Midbrain (tissue), 1 donor: ENCODE measurements around the gene C1RL.

Source experiments
- DNase-seq: peaks from one replicate; lab custom pipeline; 2025; lab: John Stamatoyannopoulos, UW

C1RL gene, protein sequence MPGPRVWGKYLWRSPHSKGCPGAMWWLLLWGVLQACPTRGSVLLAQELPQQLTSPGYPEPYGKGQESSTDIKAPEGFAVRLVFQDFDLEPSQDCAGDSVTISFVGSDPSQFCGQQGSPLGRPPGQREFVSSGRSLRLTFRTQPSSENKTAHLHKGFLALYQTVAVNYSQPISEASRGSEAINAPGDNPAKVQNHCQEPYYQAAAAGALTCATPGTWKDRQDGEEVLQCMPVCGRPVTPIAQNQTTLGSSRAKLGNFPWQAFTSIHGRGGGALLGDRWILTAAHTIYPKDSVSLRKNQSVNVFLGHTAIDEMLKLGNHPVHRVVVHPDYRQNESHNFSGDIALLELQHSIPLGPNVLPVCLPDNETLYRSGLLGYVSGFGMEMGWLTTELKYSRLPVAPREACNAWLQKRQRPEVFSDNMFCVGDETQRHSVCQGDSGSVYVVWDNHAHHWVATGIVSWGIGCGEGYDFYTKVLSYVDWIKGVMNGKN

DNA sequence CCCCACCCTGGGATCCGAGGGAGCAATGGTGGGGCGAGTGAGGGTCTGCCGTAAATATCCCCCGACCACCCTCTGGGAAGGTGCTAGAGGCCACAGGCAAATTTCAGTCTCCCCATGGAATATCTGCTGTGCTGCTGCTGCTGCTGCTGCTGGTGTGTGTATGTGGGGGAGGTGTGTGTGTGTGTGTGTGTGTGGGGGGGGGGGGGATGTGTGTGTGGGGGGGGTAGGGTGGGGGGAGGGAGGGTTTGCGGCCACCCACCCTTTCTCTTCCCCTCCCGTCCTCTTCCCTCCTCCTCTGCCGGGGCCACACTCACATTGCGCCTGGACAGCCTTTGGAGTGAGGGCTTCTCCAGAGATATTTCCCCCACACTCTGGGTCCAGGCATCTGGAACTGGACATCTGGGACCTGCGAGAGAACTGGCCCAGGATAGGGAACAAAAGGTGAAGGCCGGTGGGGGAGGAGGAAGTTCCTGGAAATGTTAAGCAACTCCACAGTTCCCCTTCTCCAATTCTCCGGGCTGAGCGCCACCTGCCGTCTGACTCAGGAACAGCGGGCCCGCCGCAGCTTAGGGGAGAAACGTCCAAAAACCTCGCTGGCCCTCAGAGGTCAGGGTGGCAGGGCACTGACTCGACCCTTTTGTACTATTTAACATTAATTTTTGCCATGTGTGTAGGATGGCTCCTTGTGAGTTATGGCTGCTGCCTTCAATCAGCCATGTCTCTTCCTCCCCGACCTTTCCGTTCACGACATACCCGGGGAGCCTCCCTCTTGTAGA, at the start of gene C1RL:
Gene C1RL (minus strand): TSS at position 419 of the 776 bp plus-strand sequence. CDS start 34 bp downstream, at position 385.
- DNase-seq: peak; percentile 61

DNA sequence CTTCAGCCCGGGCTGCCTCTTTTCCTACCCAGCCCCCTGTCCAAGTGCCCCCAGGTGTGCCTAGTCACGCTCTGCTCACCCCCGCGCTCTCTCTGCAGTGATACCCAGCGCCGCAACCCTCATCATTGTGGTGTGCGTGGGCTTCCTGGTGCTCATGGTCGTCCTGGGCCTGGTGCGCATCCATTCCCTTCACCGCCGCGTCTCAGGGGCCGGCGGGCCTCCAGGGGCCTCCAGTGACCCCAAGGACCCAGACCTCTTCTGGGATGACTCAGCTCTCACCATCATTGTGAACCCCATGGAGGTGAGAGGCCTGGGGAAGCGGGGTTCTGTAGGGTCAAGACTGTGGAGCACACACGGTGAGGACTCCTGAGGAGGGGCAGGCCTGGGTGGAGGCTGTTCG, 48.4 kb upstream of the C1RL start:
- DNase-seq: no peak

DNA sequence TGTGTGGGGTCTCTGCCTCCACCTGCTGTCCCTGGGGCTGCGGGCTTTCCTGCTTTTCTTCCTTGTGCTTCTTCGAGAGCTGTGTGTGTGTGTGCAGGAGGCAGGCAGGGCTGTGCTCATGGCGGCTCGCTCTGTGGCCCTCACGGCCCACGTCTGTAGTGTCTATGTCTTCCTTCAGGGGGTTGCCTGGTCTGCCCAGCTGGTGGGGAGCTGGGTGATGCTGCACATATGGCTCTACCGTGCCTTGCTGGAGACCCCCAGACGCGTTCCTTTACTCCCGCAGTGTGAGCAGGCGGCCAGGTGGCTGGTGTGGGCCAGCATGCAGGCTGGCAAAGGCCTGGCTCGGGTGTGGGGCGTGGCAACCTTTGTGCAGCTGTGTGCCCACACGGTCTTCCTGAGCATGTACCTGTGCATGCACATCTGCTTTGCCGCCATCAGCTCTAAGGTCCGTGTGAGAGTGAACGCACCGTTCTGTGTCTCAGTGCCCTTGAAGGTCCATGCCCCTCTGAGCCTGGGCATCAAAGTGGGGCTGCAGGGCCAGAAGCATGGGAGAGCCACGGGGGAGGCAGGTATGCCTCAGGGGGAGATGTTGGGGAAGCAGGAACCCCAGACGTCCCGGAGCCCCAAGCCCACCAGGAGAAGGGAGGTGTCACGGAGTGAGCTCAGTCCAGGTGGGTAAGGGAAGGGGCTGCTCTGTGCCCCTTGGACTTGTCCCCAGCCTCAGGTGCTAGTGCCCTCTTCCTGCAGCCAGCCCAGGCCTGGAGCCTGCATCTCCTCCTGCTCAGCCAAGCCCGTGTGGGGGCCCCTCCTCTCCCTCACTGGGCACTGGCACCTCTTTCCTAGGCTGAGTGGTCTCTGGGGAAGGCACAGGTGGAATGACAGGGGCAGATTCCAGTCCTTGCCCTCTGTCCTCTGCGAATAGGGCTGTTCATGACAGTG, 47.5 kb upstream of the C1RL start:
- no peak for DNase-seq

DNA sequence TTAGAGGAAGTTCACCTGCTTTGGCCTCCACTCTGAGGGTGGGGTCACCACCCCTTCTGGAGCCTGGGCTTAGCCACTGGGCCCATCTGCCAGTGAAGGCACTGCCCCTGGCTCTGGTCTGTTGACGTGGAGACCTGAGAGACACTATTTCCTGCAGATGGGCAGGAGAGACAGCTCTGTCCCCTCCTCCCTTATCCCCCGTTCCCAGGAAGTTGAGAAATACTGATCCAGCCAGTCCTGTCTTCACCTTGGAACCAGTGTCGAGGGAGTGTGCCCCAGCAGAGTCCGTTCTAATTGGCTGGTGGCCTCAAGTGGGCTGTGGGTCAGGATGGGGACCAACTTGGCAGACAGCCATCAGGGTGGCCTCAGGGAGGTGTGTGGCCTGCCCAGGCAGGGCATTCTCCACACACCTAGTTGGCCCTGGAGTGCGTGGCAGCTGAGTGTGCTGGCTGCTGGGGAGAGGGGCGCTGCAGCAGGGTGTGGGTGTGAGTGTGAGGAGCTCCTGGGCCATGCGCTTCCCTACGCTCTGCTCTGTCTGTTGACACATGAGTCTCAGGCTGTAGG, 46.5 kb upstream of the C1RL start:
- DNase-seq: no peak

DNA sequence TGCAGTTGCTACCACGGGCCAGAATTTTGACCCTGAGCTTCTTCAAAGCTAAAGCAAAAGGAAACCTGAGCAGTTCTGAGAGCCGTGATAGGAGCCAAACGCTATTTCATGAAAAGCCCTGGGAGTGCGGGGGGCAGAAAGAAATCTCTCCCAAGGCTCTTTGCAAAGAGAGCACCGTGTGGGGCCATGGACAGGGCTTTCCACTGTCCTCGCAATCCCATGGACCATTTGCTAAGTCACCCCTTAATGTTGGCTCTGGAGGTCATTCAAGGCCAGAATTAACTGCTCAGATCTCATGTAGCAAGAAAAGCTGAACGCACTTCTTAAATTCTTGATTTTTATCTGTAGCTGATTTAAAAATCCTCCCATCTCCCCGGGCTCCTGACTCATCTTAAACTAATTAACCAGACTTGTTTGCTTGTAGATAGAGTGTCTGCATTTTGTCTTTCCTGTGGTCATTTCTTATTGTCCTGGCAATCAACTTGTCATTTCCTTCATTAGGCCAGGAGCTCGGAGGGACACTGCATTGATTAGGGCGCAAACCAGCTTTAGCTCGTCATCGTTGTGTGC, 46.0 kb upstream of the C1RL start:
- no peak for DNase-seq

DNA sequence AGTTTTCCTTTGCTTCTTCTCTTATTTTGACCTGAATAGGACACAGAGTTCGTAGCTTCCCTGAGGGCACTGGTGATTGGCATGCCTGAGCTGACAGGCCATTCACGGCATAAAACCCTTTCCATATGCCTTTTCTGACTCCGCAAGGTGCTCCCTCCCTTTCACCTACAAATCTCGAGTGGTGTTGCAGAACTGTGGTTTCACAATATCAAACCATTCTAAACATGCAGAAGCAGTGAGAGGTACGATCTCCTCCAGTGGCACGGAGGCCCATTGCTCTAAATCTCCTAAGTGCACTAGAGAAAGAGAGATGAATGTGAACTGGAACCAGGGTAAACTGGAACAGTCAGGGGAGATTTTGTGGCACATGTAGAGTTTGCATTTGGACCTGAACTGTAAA, 45.0 kb upstream of the C1RL start:
- no peak for DNase-seq

DNA sequence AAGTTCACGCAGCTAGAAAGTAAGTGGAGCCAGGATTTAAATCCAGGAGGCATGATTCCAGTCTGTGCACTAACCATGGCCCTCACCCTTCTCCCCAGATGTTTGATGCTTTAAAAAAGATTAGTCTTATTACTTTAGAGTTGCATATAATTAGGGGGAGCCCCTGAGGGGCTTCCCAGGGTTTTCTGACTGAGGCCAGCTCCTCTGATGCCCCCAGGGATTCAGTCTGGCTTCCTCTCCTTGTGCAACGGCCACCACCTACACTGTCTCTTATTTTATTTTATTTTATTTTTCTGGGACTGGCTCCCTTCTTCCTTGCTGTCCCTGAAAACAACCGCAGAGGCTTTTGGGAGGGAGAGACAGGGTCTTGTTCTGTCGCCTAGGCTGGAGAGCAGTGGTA, 43.8 kb upstream of the C1RL start:
- DNase-seq: no peak

DNA sequence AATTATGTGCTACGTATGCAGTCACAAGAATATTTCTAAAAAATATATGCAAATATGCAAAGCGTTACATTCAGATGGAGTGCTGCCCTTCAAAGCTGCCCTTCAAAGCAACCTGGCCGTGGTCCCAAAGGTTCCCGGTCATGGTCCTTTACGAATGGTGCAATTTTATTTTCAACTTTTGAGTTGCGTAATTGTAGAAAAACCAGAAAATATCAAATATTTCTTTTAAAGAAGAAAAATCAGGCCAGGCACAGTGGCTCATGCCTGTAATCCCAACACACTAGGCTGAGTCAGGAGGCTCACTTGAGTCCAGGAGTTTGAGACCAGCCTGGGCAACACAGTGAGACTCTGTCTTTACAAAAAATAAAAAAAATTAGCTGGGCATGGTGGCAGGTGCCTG, 42.5 kb upstream of the C1RL start:
- no peak for DNase-seq

DNA sequence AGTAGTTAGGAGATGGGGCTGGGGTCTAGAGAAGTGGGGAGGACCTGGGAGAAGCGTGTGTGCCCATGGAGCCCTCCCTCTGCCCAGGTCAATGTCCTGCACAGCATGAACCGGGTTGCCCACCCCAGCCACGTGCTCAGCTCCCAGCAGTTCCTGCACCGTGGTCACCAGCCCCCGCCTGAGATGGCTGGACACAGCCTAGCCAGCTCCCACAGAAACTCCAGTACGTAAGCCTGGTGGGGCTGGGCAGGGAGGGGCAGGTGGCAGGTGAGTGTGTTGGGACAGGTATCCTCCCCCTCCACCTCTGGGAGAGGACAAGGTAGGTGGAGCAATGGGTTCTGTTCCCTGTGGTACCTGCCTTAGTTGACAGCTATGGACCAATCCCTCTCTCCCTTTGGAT, 41.8 kb upstream of the C1RL start:
- DNase-seq: no peak

DNA sequence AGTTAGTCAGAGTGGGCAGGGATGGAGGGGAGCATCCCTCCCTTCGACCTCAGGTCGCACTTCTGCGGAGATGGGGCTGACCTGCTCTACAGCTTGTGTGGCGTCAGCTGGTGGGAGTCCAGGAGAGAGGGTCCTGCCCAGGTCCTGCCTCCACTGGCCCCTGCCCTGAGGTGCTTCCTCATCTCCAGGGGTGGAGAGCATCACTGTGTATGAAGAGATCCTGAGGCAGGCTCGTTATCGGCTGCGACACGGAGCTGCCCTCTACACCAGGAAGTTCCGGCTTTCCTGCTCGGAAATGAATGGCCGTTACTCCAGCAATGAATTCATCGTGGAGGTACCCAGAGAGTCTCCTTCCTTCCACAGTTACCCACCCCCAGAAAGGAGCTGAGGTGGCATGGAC, 41.3 kb upstream of the C1RL start:
- no peak for DNase-seq

DNA sequence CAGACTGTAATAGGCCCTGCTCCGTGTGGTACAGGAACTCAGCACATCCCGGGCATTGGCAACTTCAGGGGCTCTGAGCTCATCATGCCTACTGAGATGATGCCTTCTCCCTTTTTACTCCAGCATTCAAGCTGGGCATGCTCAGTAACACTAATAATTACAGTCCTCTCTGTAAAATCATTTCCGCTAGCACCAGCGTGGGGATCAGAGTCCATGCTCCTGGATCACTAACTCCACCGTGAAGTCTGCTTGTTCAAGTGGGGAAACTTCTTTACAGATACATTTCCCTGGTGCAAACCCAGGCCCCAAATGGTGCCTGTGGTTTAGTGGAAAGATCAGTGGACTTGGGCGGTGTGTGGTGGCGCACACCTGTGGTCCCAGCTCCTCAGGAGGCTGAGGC, 37.9 kb upstream of the C1RL start:
- no peak for DNase-seq

DNA sequence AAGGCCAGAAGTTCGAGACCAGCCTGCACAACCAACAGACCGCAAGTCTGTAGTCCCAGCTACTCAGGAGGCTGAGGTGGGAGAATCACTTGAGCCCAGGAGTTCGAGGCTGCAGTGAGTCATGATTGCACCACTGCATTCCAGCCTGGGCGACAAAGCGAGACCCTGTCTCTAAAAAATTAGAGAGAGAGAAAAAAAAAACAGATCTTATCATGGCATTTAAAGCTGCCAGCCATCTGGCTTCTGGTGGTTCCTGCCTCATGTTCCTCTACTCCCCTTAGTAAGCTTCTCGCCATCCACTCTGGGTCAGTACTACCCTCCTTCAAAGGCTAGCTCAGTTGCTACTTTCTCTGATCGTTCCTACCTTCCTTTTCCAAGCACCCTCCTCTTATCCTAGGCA, 37.2 kb upstream of the C1RL start:
- no peak for DNase-seq

DNA sequence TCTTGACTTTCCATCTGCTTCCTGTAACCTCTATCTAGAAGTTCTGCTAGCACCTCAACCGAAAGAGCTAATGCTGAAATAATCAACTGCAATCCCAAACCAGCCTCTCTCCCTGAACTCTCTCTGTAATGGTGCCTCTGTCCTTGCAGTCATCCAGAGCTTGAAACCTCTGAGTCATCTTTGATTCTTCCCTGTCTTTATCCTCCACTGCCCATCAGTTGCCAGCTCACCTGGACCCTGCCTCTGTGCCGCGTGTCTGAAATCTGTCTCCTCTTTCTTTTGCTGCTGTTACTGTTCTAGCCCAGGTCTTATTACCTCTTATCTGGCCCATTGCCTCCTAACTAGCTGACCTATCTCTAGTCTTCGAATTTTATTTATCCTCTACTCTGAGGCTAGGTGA, 36.7 kb upstream of the C1RL start:
- no peak for DNase-seq

DNA sequence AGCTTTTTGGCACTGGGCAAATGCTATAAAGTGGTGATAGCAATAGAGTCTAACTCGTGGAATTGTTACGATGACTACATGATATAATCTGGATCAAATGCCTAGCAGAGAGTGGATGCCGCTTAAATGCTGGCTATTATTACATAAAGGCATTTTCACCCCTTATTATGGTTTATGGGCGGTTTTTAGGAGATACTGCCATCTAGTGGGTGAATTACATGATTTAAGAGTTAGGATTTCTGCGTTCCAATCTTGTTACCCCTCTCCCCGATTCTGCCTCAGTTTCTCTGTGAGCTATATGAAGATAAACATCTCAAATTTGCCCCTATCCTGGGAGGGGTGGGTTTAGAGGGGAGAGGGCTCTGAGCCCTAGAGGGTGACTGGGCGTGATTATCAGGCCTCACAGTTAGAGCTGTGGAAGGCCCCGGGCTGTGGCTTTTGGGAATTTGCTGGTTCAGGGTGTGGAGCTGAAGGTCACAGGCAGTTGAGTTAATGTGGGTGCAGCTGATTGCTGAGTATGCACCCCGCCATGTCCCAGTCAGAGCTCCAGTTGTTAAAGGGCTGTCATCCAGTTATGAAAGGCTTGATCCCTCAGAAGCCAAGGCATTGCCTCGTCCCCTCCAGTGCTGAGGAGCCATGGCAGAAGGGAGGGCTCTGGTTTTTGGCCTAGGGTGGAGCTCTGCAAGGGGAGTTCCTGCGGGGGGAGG, 35.6 kb upstream of the C1RL start:
- DNase-seq: peak; percentile 10

DNA sequence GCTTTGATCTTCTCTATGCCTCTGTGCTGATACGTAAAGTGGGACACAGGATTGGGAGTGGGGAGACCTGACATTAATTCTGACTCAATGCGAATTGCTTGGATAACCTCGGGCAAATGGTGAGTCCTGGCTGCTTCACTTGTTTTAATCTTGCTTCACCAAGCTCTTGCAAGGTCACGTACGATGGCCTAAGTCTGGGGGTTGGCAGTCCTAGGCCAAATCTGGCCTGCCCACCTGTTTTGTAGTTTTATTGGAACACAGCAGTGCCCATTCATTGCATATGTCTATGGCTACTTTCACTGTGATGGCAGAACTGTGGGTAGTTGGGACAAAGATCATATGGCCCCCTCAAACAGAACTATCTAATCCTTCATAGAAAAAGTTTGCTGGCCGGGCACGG, 34.5 kb upstream of the C1RL start:
- no peak for DNase-seq

DNA sequence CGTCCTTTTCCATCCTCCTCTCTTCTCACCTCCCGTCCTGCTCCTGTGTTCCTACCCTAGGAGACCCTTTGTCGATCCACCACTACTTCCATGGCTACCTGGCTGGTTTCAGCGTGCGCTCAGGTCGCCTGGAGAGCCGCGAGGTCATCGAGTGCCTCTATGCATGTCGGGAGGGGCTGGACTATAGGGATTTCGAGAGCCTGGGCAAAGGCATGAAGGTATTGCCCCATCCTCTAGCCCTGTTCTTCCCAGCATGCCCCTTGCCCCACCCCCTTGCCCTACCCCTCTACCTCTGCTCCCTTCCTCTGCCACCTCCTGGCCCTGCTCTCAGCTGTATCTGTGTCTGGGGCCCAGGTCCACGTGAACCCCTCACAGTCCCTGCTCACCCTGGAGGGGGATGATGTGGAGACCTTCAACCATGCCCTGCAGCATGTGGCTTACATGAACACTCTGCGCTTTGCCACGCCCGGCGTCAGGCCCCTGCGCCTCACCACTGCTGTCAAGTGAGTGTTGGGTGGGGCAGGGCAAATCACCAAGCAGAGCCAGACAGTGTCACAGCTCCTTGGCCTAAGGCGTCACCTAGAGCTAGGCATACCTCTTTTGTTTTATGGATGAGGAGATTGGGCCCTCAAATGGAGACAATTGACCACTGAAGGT, 33.9 kb upstream of the C1RL start:
- DNase-seq: no peak

DNA sequence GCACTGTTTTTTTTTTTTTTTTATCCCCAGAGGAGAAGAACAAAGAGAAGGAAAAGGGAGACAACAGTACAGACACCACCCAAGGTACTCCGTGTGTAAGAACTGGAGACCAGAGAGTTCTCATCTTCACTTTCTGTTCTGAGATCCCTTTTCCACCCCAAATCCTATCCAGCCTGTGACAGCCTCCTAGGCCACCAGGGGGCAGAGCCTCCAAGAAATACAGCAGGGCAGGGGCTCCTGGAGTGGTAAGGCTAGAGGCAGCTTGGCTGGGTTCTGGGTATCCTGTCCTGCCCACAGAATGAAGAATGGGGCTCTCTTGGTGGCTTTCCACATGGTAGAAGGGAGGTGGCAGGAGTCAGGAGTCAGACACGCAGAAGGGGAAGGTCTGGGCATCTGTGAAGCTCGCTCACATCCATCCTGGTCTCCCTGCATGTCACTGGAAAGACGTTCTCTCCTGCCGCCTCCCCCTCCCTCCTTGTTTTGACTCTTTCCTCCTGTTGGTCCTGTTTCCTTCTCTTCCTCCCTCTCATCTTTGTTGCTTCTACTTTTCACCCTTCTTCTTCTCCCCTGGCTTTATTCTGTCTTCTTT, 33.1 kb upstream of the C1RL start:
- no peak for DNase-seq

DNA sequence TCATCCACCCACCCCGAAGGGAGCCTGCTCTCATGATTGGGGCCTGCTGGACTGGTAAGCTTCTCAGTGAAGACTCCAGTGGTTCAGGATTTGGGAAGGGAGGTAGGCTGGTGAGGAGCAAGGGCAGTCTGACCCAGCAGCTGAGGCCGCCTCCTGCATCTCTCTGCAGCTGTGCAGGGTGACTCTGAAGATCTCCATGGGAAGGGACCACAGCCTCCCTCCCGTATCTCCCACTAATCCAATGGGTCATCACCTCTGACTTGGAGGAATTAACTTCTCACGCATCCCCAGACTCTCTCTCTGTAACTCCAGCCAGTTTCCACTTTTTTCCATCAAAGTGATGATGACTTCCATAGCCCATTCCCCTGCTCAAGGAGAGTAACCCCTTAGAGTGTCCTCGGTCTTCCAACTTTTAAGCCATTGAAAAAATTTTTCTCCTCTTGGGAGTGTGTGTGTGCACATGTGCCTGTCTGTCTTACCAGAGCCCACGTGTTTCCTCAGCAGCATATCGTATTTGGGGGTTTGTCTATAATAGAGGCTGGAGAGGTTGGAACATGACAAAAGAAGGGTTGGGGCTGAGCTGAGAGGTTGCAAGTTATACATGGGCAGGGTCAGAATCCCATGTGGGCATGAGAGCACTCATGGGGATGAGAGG, 32.5 kb upstream of the C1RL start:
- no peak for DNase-seq

DNA sequence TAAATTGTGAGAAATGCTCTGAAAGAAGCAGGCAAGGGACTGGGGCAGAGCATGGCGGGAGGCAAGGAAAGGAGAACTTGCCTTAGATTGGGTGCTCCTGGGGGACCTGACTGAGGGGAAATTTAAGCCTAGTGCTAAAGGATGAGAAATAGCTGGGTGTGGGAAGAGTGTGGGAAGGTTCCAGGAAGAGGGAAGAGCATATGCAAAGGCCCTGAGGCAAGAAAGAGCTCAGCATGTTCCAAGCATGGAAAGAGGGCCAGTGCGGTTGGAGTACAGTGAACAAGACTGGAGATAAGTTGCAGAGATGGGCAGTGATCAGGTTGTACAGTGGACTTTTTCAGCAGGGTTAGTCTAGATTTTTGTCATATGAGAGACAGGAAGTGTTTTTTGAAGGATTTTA, 30.2 kb upstream of the C1RL start:
- DNase-seq: no peak
